Endometrial microvascular endothelial cells (primary cell): ENCODE data around the gene SNX13. TPM values are rescaled to one million over a fixed set of nuclear protein-coding genes. Genes with fewer than 3 reads are reported as not detected.
"Not testable (repeated sequence)": the region's sequence is repeated elsewhere in the genome, so short reads cannot be mapped to it uniquely, and the experiment has no call there.

Experiments
- in situ Hi-C: cut with HindIII; loops from 2 replicates; pipeline ENCODE4 v1.10.0; 2017; ENCODE audit warnings: low sequenced_read_pairs, low pct_unique_long_range_greater_than_20kb; ENCODE audit errors: inconsistent ontology term
- total RNA-seq: library from RNA; depleted of rRNA; stranded (reverse); fragments of >200 nt; gene quantifications from one replicate; pipeline ENCODE4 v1.2.3, GENCODE V29; 2015; ENCODE audit errors: inconsistent ontology term

SNX13 gene
- total RNA-seq, 1 donor from 2014 or later = 28.9 TPM

DNA sequence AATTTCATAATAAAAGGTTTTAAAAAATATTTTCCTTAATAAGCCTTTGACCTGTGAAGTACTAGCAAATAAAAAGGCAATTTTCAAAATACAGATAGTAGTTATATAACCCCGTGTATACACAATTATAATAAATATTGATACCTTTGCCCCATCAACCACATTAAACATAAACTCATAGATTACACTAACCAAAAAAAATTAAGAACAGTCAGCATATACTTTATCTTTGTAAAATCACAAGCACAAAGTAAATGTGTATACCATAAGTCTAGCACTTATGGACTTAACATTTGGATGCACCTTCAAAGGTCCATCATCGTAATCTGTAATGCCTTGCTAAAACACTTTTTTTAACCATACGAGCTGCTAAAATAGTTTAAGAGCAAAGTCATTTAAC lies 123.4 kb downstream of the SNX13 start:
- in situ Hi-C loops = no loop called here

DNA sequence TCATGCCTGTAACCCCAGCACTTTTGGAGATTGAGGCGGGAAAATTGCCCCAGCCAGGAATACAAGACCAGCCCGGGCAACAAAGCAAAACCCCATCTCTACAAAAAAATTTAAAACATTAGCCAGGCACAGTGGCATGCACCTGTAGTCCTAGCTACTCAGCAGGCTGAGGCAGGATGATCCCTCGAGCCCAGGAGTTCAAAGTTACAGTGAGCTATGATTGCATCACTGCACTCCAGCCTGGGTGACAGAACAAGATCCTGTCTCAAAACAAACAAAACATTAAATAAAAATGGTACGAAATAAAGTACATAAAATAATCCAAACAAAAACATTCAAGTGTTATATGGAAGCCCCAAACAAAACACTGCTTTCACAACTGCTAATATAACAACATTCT lies 125.0 kb downstream of the SNX13 start:
- in situ Hi-C loops = no loop called here

DNA sequence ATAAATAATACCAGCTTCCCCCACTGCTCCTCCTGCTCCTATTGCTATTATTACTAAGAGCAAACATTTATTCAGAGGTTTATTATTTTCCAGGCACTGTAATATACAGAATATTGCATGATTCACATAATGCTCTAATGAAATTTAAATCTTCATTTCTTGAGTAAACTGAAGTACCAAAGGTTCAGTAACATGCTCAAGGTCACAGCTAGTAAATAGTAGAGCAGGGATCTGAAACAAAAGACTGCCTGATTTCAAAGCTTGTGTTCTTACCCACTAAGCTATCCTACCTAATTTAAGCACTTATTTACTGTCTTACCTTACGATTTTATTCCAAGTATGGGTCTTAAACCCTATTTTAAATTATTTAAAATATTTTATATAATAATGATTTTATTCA lies 126.2 kb downstream of the SNX13 start:
- in situ Hi-C loops = no loop called here

DNA sequence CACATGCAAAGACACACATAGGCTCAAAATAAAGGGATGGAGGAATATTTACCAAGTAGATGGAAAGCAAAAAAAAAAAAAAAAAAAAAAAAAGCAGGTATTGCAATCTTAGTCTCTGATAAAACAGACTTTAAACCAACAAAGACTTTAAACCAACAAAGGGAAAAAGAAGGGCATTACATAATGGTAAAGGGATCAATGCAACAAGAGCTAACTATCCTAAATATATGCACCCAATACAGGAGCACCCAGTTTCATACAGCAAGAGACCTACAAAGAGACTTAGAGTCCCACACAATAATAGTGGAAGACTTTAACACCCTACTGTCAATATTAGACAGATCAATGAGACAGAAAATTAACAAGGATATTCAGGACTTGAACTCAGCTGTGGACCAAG lies 131.1 kb downstream of the SNX13 start:
- in situ Hi-C loops = not testable (repeated sequence)

DNA sequence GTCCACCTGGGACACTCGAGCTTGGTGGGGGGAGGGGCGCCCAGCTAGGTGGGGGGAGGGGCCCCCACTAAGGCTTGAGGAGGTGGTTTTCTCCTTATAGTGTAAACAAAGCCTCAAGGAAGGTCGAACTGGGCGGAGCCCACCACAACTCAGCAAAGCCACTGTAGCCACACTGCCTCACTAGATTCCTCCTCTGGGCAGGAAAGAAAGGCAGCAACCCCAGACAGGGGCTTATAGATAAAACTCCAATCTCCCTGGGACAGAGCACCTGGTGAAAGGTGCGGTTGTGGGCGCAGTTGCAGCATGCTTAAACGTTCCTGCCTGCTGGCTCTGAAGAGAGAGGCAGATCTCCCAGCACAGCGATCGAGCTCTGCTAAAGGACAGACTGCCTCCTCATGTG lies 133.1 kb downstream of the SNX13 start:
- in situ Hi-C loops = no loop called here

DNA sequence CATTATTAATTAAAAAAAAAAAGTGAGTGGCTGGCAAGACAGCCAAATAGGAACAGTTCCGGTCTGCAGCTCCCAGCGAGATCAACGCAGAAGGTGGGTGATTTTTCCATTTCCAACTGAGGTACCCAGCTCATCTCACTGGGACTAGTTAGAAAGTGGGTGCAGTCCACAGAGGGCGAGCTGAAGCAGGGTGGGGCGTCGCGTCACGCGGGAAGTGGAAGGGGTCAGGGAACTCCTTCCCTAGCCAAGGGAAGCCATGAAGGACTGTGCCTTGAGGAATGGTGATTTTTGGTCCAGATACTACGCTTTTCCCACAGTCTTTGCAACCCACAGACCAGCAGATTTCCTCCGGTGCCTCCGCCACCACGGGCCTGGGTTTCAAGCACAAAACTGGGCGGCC lies 133.7 kb downstream of the SNX13 start:
- in situ Hi-C loops = no loop called here

DNA sequence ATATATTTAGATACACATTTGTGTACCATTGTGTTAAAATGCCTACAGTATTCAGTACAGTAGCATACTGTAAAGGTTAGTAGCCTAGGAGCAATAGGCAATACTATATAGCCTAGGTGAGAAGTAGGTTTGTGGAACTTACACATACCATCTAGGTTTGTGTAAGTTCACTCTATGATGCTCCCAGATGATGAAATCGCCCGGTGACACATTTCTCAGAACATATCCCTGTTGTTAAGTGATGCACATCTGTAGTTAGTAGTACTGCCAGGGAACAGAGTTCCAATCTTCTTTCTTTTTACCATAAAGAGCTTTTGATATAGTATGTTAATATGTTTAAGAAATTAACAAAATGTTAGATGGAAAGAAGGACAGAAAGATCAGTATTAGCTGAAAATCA lies 138.2 kb downstream of the SNX13 start:
- in situ Hi-C loops = no loop called here

DNA sequence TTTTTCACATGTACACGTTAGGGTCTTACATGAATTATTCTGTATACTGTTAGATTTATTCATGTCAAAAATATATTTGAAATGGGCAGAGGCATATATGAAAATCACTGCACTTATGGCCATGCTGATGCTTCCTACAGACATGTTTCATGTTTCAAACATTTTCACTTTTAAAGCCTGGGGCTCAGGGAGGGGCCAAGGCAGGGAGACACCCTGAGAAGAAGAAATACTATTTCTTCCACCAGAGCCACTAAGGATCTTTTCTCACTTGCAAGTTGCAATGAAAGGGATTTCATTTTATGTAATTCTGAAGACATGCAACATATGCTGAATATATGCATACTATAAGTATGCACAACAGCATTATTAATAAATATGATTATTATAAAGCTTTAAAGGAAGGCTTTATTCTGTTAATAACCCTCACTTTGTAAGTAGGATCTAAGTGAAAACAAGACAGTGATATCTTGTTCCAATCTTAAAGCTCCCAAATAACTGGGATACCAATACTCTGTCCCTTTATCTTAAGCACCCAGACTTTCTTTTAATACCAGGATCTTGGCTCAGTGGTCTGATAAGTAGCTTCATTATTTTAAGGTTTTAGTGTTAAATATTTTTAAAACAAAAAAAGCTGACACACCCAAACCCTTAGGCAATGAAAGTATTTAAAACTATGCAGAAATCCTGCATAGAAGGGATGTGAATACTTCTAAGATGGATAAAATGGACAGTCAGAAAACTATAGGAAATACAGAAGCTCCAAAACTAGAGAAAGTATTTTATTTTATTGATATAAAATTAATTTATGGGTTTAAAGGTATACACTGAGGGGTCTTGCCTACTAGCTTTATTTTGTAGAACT lies 148.0 kb downstream of the SNX13 start:
- in situ Hi-C loops = no loop called here

DNA sequence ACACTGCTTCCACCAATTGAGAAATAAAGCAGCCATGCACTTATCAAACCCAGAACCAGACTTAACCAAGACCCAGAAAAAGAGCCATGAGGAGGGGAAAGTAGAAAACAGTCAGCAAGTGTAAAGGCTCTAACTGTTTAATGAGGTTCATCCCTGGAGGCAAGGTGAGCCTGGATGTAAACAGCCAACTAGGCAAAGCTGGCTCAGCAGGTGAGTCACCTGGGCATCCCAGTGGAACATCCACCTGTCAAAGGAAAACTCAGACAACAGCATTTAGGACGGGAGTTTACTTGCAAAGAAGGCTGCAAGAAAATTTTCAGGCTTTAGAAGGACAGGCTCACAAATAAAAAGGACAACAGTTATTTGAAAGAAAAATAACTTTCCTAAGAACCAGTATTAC lies 153.0 kb downstream of the SNX13 start:
- in situ Hi-C loops = no loop called here

DNA sequence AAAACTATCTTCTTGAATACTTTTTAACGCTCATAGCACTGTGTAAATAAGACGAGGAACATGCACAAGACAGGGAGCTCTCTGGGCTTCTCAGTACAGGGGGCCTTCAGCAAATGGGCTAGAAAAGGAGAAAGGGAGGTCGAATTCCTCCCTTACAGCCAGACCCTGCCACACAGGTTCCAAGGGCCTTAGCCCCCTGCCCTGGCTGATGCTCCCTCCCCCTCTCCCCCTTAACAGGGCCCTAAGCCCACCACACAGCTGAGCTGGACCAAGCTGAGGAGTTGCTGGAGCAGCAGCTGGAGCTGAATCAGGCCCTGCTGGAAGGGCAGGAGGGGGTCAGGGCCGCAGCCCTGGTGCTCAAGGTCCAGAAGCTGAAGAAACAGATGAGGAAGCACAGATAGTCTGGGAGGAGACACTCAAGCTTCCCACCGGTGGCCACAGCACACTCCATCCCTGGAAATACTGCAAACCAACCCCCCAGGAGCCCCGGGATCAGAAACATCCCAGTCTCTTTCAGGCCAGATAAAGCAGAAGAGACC lies 153.9 kb downstream of the SNX13 start:
- in situ Hi-C loops = no loop called here

DNA sequence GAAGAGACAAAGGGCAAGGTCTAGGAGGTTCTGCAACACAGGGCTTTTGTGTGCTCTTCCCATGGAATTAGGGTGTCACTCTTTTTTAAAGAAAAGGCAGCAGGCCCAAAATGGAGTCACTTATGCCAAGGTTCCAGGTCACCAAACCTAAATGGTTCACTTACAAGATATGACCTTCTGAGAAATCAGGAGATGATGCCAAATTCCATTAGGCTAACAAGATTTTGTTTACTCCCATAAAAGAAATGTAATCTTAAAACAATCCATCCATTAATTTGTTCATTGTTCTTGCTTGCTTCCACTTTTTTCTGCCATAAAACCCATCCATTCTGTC lies 158.1 kb downstream of the SNX13 start:
- in situ Hi-C loops = no loop called here

DNA sequence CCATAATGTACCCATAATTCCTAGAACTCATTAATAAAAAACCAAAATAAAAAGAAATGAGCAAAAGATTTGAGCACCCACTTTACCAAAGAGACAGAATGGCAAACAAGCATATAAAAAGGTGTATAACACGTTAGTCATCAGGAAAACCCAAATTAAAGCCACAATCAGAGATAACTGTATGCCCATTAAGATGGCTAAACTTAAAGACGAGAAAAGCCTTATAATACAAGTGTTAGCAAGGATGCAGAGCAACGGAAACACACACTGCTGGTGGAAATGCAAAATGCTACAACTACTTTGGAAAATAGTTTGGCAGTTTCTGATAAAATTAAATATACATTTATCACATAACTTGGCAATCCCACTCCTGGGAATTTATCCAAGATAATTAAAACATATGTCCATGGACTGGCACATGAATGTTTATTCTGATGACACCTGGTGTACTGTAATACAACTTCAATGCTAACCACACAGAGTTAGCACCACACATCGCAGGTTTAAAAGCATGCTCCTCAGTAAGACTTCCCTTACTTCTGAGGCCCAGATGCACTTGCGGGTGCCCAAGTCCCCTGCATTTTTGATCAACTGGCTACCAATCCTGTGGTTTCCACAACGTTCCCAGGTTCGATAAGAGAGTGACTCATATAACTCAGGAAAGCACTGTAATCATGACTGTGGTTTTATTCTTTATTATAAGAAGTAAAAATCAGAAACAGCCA lies 158.6 kb downstream of the SNX13 start:
- in situ Hi-C loops = no loop called here

DNA sequence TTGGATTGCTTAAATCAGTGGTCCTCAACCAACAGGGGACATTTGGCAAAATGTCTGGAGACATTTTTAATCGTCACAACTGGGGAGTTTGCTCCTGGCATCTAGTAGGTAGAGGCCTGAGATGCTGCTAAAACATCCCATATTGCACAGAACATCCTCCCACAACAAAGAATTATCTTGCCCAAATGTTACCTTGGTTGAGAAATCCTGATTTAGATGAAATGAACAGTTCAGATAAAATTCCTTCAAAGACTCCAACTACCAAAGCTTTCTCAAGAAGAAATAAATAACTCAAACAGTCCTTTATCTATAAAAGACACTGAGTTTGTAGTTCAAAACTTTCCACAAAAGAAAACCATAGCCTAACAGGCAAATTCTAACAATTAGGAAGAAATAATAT lies 160.9 kb downstream of the SNX13 start:
- in situ Hi-C loops = no loop called here

DNA sequence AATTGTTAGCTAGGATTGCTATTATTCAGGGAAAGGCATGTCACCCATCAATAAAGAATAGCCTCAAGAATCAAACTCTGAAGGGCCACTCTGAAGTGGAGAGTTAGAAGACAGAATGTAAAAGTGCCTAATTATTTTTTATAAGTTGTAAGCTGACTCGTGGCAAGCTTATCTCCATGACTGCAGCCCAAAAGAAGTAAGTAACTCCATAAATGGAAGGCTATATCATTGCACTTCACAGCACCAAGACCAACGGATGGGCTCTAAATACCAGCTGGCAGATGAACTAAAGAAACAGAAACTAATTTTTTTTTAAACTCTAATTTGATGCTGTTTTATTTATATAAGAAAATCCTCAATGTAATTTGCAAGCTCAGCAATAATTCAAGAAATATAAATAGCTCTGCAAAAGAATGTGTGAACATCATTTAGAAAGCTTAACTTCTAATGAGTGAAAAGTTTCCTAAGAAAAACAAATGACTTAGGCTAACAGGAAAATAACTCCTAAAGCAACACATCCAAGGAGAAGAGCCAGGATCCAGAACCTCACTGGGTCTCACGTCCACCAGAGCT lies 165.5 kb downstream of the SNX13 start:
- in situ Hi-C loops = no loop called here

DNA sequence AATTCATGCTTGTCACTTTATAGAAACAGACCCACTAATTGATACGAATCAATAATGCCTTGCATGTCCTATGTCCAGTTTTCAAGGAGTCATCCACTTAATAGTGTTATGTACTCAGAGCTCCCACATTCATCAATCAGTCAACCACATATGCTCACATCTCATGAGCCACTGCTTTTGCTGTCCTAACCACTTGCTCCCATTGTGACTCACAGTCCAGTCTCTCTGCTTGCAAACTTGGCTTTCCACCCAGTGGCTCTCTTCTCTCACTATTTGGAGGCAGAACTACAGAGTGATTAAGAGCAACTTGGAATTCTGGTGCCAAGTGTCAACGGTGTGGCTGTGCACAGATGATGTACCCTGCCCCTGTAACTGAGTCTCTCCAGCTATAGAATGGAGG lies 166.0 kb downstream of the SNX13 start:
- in situ Hi-C loops = no loop called here

DNA sequence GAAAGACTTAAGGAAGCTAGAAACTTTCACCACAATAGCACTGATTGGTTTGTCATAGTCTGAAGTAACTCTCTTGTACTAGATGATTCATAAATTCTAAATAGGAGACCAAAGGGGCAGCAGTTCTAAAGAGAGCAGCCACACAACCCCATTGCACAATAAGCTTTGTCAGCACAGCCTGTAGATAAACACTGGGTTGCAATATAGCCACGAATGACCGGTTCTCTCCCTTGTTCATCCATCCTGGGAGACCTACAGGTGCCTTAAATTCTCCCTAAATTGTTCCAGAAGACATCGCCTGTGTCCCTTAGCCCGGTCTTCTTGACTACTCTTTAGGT lies 167.0 kb downstream of the SNX13 start:
- in situ Hi-C loops = no loop called here

DNA sequence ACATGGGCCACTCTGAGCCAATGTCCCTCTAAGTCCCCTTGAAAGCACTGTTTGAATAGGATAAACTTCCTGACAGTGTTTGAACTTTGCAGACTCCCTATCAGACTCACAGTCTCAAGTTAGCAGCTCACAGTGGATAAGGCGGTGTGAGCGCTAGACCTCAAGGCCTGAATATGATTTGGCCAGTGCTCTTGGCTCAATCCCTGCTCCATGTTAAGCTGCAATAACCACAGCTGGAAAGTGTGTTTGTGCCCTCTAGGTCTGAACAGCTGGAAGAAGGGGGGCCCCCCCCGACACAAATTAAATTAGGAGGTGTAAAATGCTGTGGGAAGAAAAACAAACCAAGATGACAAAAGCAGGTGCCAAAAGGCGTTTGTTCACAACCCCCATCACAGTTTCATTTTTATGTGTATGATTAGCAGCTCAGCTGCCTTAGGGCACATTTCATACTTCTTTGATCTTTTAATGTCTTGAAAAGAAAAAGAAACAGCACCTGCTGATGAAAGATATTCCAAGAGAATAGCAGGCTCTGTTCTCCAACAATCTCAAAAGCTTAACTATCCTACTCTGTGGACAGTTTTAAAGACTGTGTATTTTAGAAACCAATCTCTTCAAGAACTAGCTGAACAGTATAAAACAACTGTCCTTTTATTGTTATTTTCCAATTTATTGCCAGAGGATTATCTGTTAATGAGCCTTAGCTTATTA lies 167.6 kb downstream of the SNX13 start:
- in situ Hi-C loops = no loop called here

DNA sequence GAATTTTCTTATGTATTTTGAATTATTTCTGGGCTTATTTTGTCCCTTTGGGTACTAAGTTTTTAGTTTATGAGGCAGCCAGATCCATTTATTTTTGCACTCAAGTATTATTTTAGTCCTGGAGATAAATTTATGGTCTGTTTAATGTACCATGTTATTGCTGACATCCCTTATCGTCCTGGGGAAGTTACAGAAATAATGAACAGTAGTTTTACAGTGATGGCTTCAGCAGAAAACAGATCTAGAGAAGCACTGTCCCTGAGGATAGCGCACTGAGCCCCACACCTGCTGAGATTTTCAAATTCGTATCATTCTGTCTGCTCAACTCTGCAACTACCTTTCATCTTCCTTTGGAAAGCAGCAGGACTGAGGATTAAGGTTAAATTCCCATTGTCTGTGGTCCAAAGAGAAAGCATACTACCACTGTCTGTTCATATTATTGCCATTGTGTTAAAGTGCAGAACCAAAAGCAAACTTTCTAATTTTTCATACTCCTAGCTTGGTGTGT lies 168.3 kb downstream of the SNX13 start:
- in situ Hi-C loops = no loop called here

DNA sequence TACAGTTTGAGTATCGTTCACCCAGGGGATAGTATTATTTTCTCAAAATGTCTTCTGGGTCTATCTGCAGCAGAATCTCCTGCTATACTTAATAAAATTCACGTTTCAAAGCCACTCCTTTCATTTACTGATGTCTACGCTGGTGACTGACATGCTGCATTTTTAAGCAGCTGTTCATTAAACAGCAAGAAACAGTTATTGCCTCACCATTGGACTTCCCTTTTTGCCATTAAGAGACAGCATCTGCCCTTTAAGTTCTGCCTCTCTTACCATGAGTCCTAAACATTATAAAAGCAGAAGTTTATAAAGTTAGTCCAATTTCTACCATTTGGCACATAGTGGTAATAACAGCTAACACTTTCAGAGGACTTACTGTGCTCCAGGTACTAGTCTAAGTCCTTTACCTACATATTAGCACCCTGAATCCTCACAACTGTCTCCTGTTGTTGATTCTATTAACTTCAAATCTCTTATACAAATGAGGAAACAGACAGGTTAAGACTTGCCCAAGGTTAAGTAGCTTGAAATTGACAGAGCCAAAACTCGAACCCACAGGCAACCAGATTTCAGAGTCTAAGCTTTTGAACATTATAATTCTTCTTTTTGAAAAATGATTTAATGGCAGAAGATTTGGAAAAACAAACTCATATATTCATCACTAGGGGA lies 169.5 kb downstream of the SNX13 start:
- in situ Hi-C loops = no loop called here
